ENCODE measurements around the gene SPINK9.

- TF ChIP-seq CTCF (IDR thresholded peaks at IDR 0.05) = no peak
- no peak for TF ChIP-seq POLR2A (IDR thresholded peaks at IDR 0.05)
- TF ChIP-seq POLR2AphosphoS5 (IDR thresholded peaks at IDR 0.05; ENCODE audit: insufficient read depth in 1 of 2, low read depth in 1 of 2) = no peak
Observed at GRCh38 chr5:148352696-148353095, 17.3 kb downstream of the SPINK9 start.

Measured in vagina (tissue), 2 donors.